Karpas-422 (cell line): ENCODE results near the gene PRDM16. TPM values are rescaled to one million over a fixed set of nuclear protein-coding genes. Genes with fewer than 3 reads are reported as not detected.
A peak's percentile ranks its signal among the peaks of the same experiment; 100 is the strongest.
"Not testable (repeated sequence)": the region's sequence is repeated elsewhere in the genome, so short reads cannot be mapped to it uniquely, and the experiment has no call there.

Source experiments
- DNase-seq: peaks from one replicate; pipeline ENCODE4 v3.0.0-alpha.2; 2015
- H2AFZ ChIP-seq: fragments of 200-600 bp; sonication (generic); 2 replicates; pipeline ENCODE4 v1.6.1; 2014; ENCODE audit warnings: antibody characterized with exemption, low read length, mixed read lengths
- H3K27ac ChIP-seq: fragments of 200-600 bp; sonication (generic); 2 replicates; pipeline ENCODE4 v1.5.1; 2014; ENCODE audit warnings: mild to moderate bottlenecking, low read length, moderate library complexity
- H3K27me3 ChIP-seq: fragments of 200-600 bp; sonication (generic); 2 replicates; pipeline ENCODE4 v1.6.1; 2014; ENCODE audit warnings: low read length, mixed read lengths
- H3K36me3 ChIP-seq: fragments of 200-600 bp; sonication (generic); 2 replicates; pipeline ENCODE4 v1.6.1; 2014; ENCODE audit warnings: low read length, mixed read lengths; ENCODE audit not compliant: insufficient read depth
- H3K4me1 ChIP-seq: fragments of 200-600 bp; sonication (generic); 2 replicates; pipeline ENCODE4 v1.6.1; 2014; ENCODE audit warnings: mild to moderate bottlenecking, low read length, mixed read lengths
- H3K4me2 ChIP-seq: fragments of 200-600 bp; sonication (generic); 2 replicates; pipeline ENCODE4 v1.6.1; 2014; ENCODE audit warnings: low read length, low read depth, mild to moderate bottlenecking; ENCODE audit not compliant: poor library complexity, severe bottlenecking
- H3K4me3 ChIP-seq: fragments of 200-600 bp; sonication (generic); 2 replicates; pipeline ENCODE4 v1.5.1; 2014; ENCODE audit warnings: mild to moderate bottlenecking, antibody characterized with exemption, low read length, mixed read lengths
- H3K79me2 ChIP-seq: fragments of 200-600 bp; sonication (generic); 2 replicates; pipeline ENCODE4 v1.6.1; 2014; ENCODE audit warnings: mild to moderate bottlenecking, low read length, mixed read lengths
- H3K9ac ChIP-seq: fragments of 200-600 bp; sonication (generic); 2 replicates; pipeline ENCODE4 v1.6.0; 2014; ENCODE audit warnings: low read length
- H3K9me2 ChIP-seq: fragments of 200-600 bp; sonication (generic), shearing (Covaris generic); replicated peaks from 2 replicates; pipeline ENCODE4 v1.6.0; 2014; ENCODE audit warnings: mild to moderate bottlenecking, low read length, moderate library complexity; ENCODE audit not compliant: insufficient read depth
- H3K9me3 ChIP-seq: fragments of 300-700, 200-600 bp; sonication (generic); 2 replicates; pipeline ENCODE4 v1.6.1; 2014; ENCODE audit warnings: low read length, mixed read lengths
- H4K20me1 ChIP-seq: fragments of 200-600 bp; sonication (generic); 2 replicates; pipeline ENCODE4 v1.6.1; 2014; ENCODE audit warnings: mild to moderate bottlenecking, antibody characterized with exemption, low read length, low read depth; ENCODE audit not compliant: insufficient read depth
- total RNA-seq: library from RNA; depleted of rRNA; stranded (reverse); fragments of >200 nt; shearing (Covaris generic); gene quantifications from 2 replicates; pipeline ENCODE4 v1.2.3, GENCODE V29; 2014; ENCODE audit warnings: low replicate concordance

Gene PRDM16
- total RNA-seq, 1 experiment from 2014 or later = not detected

DNA sequence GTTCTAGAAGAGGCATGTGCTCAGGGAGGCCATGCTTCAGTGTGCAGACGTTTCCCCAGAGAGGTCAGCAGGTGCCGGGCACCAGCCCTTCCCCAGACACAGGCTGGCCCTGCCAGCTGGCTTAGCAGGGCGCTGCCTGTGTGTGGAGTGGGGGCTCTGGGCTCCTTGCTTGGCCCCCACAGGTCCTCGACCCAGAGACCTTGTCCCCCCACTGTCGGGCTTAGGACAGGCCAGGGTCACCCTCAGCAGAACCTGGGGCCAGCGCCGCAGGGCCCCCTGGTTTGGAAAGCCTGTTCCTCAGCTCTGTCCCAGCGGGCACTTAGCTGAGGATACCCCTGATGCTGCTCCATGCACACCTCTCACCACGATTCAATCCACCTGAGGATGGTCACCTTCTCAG lies 213.2 kb downstream of the PRDM16 start:
- no peak for DNase-seq
- Histone ChIP-seq H3K4me2 (no peak overlapping the region), H3K9me3 (no peaks in the 10 kb centered on the region), H4K20me1 (no peaks in the 10 kb centered on the region), H3K36me3 (no peaks in the 10 kb centered on the region), H3K9ac (no peak overlapping the region), H2AFZ (no peak overlapping the region), H3K27ac (no peak overlapping the region), H3K27me3 (no peaks in the 10 kb centered on the region), H3K9me2 (no peaks in the 10 kb centered on the region), H3K4me1 (no peaks in the 10 kb centered on the region), H3K79me2 (no peaks in the 10 kb centered on the region), H3K4me3 (no peak overlapping the region)

DNA sequence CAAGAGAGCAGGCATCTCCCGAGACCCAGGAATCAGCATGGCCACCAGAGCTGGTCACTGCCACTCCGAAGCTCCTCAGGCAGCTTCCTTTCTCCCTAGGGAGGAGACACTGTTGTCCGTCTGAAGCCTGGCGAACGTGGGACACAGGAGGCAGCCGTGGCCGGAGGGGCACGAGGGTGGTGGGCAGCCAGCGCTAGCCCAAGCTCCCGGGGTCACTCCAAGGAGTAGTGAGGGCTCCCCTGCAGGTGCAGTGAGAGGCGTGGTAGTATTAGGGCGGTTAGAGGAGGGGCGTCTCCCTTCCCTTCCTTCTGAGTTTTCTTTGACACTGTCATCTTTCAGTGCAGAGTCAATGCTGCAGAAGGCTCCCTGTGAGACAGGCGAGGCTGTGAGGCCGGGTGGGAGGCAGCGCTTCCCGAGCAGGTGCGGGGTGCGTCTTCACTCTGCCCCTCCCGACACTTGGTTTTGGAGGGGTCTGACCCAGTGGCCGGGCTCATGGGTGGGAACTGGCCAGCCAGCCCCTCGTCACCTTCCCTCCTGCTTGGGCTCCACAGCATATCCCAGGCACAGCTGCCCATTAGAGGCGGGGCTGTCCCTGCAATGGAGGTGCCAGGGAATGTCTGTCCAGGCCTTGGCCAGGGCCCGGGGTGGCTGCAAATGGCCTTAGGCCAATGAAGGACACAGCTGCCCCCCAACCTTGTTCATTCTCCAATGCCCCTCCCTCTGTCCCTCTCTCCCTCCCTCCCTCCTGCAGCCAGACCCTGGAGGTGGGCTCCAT lies 213.8 kb downstream of the PRDM16 start:
- Histone ChIP-seq H4K20me1 (no peaks in the 10 kb centered on the region), H3K79me2 (no peaks in the 10 kb centered on the region), H3K9ac (no peak overlapping the region), H3K27me3 (no peaks in the 10 kb centered on the region), H2AFZ (no peak overlapping the region), H3K4me1 (no peaks in the 10 kb centered on the region), H3K36me3 (no peaks in the 10 kb centered on the region), H3K4me2 (no peak overlapping the region), H3K4me3 (no peak overlapping the region), H3K9me2 (no peaks in the 10 kb centered on the region), H3K27ac (no peak overlapping the region), H3K9me3 (no peaks in the 10 kb centered on the region)
- no peak for DNase-seq

DNA sequence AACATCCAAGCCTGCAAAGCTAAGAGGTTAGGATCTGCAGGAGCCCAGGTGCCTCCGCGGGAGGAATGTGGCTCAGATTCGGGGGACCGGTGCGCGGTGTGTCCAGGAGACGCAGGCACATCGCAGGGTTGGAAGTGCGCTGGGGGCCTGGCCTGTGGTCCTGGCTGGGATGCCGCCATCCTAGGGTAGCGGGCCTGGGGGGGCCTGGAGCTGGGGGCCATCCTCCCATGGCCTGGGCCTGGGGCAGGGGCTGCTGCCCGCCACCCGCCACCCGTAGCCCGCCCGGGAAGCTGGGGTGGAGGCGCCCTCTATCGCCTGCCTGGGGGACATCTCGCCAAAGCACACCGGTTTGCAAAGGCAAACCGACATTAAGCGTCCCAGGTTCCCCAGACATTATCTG lies 214.8 kb downstream of the PRDM16 start:
- Histone ChIP-seq H2AFZ (no peak overlapping the region), H3K9ac (no peak overlapping the region), H3K9me2 (no peaks in the 10 kb centered on the region), H3K36me3 (no peaks in the 10 kb centered on the region), H3K27me3 (no peaks in the 10 kb centered on the region), H3K4me2 (no peak overlapping the region), H3K79me2 (no peaks in the 10 kb centered on the region), H4K20me1 (no peaks in the 10 kb centered on the region), H3K27ac (no peak overlapping the region), H3K9me3 (no peaks in the 10 kb centered on the region), H3K4me3 (no peak overlapping the region), H3K4me1 (no peaks in the 10 kb centered on the region)
- DNase-seq = peak; percentile 55

DNA sequence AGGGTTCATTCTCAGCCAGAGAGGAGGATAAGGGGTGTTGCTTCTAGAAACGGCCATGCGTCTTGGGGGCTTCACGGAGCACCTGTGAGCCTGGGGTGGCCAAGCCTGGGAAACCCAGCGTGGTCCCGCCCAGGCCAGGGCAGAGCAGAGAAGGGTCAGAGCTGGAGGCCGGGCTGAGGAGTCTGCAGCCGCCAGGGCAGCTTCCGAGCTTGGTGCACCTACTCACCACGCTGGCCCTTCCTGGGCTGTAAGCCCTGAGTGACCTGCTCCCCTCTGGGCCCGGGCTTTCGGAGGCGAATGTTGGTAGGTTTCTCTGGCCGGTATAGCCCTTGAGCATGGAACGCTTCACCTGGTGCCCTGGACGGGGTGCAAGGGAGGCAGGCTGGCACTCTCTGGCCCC lies 215.7 kb downstream of the PRDM16 start:
- no peak overlapping the region for H3K9ac ChIP-seq
- no peak overlapping the region for H3K4me2 ChIP-seq
- no peak for DNase-seq
- H3K9me2 ChIP-seq = no peaks in the 10 kb centered on the region
- no peaks in the 10 kb centered on the region for H3K27me3 ChIP-seq
- H3K36me3 ChIP-seq = no peaks in the 10 kb centered on the region
- H3K4me3 ChIP-seq = no peak overlapping the region
- H3K9me3 ChIP-seq = no peaks in the 10 kb centered on the region
- no peaks in the 10 kb centered on the region for H3K4me1 ChIP-seq
- no peak overlapping the region for H2AFZ ChIP-seq
- no peak overlapping the region for H3K27ac ChIP-seq
- no peaks in the 10 kb centered on the region for H3K79me2 ChIP-seq
- H4K20me1 ChIP-seq = no peaks in the 10 kb centered on the region

DNA sequence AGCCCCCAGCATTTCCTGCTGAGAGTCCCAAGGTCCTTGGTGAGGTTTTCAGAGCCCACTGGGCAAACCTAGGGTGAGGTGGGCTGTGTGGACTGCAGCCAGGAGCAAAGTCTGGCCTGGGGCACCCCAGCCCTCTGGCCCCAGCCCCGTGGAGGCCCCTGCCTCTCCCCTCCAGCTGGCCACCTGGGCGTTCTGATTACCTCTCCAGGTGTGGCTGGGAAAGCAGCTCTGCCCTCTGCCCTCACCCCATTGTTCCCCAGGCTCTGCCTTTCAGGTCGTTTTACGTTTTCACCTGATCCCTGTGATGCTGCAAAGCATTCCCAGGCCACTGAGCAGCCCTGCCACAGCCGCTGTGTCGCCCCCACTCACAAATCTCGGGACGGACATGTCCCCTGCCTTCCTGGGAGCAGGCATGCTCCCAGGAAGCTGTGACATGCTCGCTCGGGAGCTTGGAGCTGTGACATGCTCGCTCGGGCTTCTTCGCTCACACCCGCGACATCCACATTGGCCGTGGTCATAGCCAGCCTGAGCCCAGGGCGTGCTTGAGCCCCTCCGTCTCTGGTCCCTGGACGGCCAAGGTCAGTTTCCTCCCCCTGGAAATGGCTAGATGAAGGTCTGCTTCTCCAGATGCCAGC lies 216.2 kb downstream of the PRDM16 start:
- H3K27me3 ChIP-seq = no peaks in the 10 kb centered on the region
- H3K4me2 ChIP-seq = no peak overlapping the region
- no peaks in the 10 kb centered on the region for H3K4me1 ChIP-seq
- no peaks in the 10 kb centered on the region for H4K20me1 ChIP-seq
- H3K9me3 ChIP-seq = no peaks in the 10 kb centered on the region
- no peak overlapping the region for H3K9ac ChIP-seq
- no peaks in the 10 kb centered on the region for H3K9me2 ChIP-seq
- no peak for DNase-seq
- no peak overlapping the region for H2AFZ ChIP-seq
- H3K36me3 ChIP-seq = no peaks in the 10 kb centered on the region
- no peak overlapping the region for H3K4me3 ChIP-seq
- H3K27ac ChIP-seq = no peak overlapping the region
- H3K79me2 ChIP-seq = no peaks in the 10 kb centered on the region

DNA sequence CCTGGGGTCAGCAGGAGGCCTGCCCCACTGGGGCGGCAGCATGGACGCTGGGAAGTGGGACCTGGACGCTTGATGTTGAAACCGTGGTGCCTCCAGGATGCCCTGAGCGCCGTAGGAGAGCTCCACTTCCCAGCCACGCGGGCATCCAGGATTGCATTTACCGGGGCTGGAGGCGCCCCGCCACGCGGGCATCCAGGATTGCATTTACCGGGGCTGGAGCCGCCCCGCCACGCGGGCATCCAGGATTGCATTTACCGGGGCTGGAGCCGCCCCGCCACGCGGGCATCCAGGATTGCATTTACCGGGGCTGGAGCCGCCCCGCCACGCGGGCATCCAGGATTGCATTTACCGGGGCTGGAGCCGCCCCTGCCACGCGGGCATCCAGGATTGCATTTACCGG lies 218.1 kb downstream of the PRDM16 start:
- DNase-seq, H3K36me3 ChIP-seq, H3K27ac ChIP-seq, H3K4me2 ChIP-seq, H4K20me1 ChIP-seq, H3K79me2 ChIP-seq, H3K27me3 ChIP-seq, H3K9ac ChIP-seq, H2AFZ ChIP-seq, H3K9me2 ChIP-seq, H3K9me3 ChIP-seq, H3K4me3 ChIP-seq, H3K4me1 ChIP-seq: not testable (repeated sequence)

DNA sequence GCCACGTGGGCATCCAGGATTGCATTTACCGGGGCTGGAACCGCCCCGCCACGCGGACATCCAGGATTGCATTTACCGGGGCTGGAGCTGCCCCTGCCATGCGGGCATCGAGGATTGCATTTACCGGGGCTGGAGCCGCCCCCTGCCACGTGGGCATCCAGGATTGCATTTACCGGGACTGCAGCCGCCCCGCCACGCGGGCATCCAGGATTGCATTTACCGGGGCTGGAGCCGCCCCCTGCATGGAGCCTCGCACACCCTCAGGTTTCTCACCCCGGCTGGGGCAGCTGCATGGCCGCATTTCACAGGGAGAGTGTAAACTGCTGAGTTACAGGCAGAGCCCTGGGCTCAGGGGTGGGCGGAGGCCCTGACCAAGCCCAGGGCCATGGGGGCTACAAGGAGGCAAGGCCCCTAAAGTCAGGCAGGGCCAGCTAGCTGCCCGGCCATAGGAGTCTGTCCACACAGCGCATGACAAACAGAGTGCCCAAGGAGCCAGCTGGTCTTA lies 218.7 kb downstream of the PRDM16 start:
- Histone ChIP-seq H3K4me1 (no peaks in the 10 kb centered on the region), H3K4me3 (no peak overlapping the region)

DNA sequence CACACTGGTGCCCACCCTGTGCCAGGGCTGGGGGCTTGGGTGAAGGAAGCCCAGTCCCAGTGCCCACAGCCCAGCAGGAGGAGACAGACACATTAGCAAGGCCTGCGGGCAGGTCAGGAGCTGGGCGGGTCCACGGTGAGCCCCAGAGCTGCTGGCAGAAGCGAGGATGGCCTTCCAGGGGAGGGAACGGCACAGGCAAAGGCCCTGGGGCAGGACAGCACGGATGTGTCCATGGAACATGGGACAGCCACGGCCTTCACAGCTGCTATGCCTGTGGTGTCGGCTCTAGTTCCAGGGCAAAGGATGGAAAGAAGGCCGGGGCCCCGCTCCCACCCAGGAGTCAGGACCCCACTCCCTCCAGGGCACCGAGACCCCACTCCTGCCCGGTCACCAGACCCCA lies 220.5 kb downstream of the PRDM16 start:
- Histone ChIP-seq H3K4me2 (no peak overlapping the region), H3K4me1 (no peaks in the 10 kb centered on the region), H3K4me3 (no peak overlapping the region), H3K27ac (no peak overlapping the region), H3K9me2 (no peaks in the 10 kb centered on the region), H3K9ac (no peak overlapping the region), H3K27me3 (no peaks in the 10 kb centered on the region), H2AFZ (no peak overlapping the region), H4K20me1 (no peaks in the 10 kb centered on the region), H3K9me3 (no peaks in the 10 kb centered on the region), H3K79me2 (no peaks in the 10 kb centered on the region), H3K36me3 (no peaks in the 10 kb centered on the region)
- no peak for DNase-seq

More for the DNA sequence above, 218.7 kb downstream of the PRDM16 start:
- no peaks in the 10 kb centered on the region for H3K9me2 ChIP-seq
- no peak overlapping the region for H3K27ac ChIP-seq
- no peaks in the 10 kb centered on the region for H4K20me1 ChIP-seq
- H3K9ac ChIP-seq = no peak overlapping the region
- no peaks in the 10 kb centered on the region for H3K9me3 ChIP-seq
- no peak overlapping the region for H3K4me2 ChIP-seq
- H3K27me3 ChIP-seq = no peaks in the 10 kb centered on the region
- no peak for DNase-seq
- no peaks in the 10 kb centered on the region for H3K79me2 ChIP-seq
- no peak overlapping the region for H2AFZ ChIP-seq
- no peaks in the 10 kb centered on the region for H3K36me3 ChIP-seq
